Breast epithelium (tissue), 4 donors: ENCODE data around the gene TNKS1BP1. TPM values are rescaled to one million over a fixed set of nuclear protein-coding genes. Genes with fewer than 3 reads are reported as not detected.
A peak's percentile ranks its signal among the peaks of the same experiment; 100 is the strongest.

Experiments used
- DNase-seq, 2 donors: peaks; one replicate each; pipeline ENCODE4 v3.0.0-alpha.2; 2019; ENCODE audit warnings: low spot score in 2 of 2
- H3K27ac ChIP-seq, 2 donors: fragments of 200-600 bp; sonication (generic) in 1 of 2; one replicate each; pipeline ENCODE4 v1.5.1; 2016 to 2019; ENCODE audit warnings: mild to moderate bottlenecking in 1 of 2
- H3K27me3 ChIP-seq, 2 donors: fragments of 200-600 bp; sonication (generic) in 1 of 2; one replicate each; pipeline versions ENCODE4 v1.5.1 to v1.6.0; 2017 to 2019; ENCODE audit warnings: control low read depth in 1 of 2, mild to moderate bottlenecking in 1 of 2
- H3K36me3 ChIP-seq: fragments of 200-600 bp; one replicate; pipeline ENCODE4 v1.5.1; 2019
- H3K4me1 ChIP-seq, 2 donors: fragments of 200-600 bp; sonication (generic); one replicate each; pipeline ENCODE4 v1.5.1; 2016 to 2019; ENCODE audit warnings: control low read depth in 1 of 2
- H3K4me3 ChIP-seq, 3 donors: fragments of 200-600 bp; sonication (generic); 1 replicate in 2 of 3; 2 replicates in 1 of 3; pipeline ENCODE4 v1.5.1; 2016 to 2019; ENCODE audit warnings: mild to moderate bottlenecking in 3 of 3, moderate library complexity in 2 of 3
- H3K9me3 ChIP-seq, 2 donors: fragments of 200-600 bp; sonication (generic) in 1 of 2; one replicate each; pipeline ENCODE4 v1.5.1; 2016 to 2019; ENCODE audit warnings: control low read depth in 1 of 2
- CTCF ChIP-seq, 3 donors: fragments of 450-650 bp; IDR thresholded peaks; one replicate each; pipeline ENCODE4 v1.5.1; 2016 to 2017; ENCODE audit warnings: antibody characterized with exemption in 3 of 3, mild to moderate bottlenecking in 3 of 3, moderate library complexity in 3 of 3
- POLR2A ChIP-seq: fragments of 450-650 bp; IDR thresholded peaks from one replicate; pipeline ENCODE4 v1.6.1; 2016; ENCODE audit warnings: antibody characterized with exemption, mild to moderate bottlenecking, moderate library complexity
- POLR2AphosphoS5 ChIP-seq, 3 donors: sonication (generic); formaldehyde crosslinking; IDR thresholded peaks; one replicate each; pipeline ENCODE4 v1.6.1; 2017; ENCODE audit warnings: antibody characterized with exemption in 3 of 3
- intact Hi-C: fragments of 100-400 bp; cut with DNase I; formaldehyde crosslinking; loops from one replicate; pipeline ENCODE4 v1.15.1; 2023; ENCODE audit warnings: low total_unique reads
- total RNA-seq, 3 donors: library from RNA; depleted of rRNA; stranded (reverse); fragments of >200 nt; gene quantifications; one replicate each; pipeline ENCODE4 v1.1.0, GENCODE V29; 2016

Gene TNKS1BP1
- total RNA-seq, 3 donors from 2014 or later, result 79.3 to 111 (median 82.7) TPM

- Histone ChIP-seq H3K27ac (no peak overlapping the region), H3K4me3 (no peak overlapping the region), H3K9me3 (no peaks in the 10 kb centered on the region), H3K4me1 (no peaks in the 10 kb centered on the region), H3K36me3 (no peaks in the 10 kb centered on the region), H3K27me3 (no peaks in the 10 kb centered on the region)
- no peak for DNase-seq
- TF ChIP-seq POLR2AphosphoS5 (IDR thresholded peaks at IDR 0.05) (no peak), CTCF (IDR thresholded peaks at IDR 0.05) (no peak), POLR2A (no peak)
- intact Hi-C loops, result loop anchor here (10.0 kb wide), 1 partner anchor 106 kb away; no protein-coding TSS in a partner anchor
Observed at GRCh38 chr11:57348636-57349313, 24.0 kb upstream of the TNKS1BP1 start.

GRCh38 chr11:57348052-57348451, 23.3 kb upstream of the TNKS1BP1 start:
- no peak for TF ChIP-seq POLR2A
- TF ChIP-seq POLR2AphosphoS5 (IDR thresholded peaks at IDR 0.05), result no peak
- TF ChIP-seq CTCF (IDR thresholded peaks at IDR 0.05), result no peak
- no peak overlapping the region for H3K4me3 ChIP-seq
- H3K9me3 ChIP-seq, result no peaks in the 10 kb centered on the region
- no peak overlapping the region for H3K27ac ChIP-seq
- intact Hi-C loops, result loop anchor here (10.0 kb wide), 1 partner anchor 107 kb away; no protein-coding TSS in a partner anchor
- no peaks in the 10 kb centered on the region for H3K4me1 ChIP-seq
- no peaks in the 10 kb centered on the region for H3K27me3 ChIP-seq
- no peaks in the 10 kb centered on the region for H3K36me3 ChIP-seq
- DNase-seq, result no peak

GRCh38 chr11:57347336-57347735, 22.6 kb upstream of the TNKS1BP1 start:
- no peaks in the 10 kb centered on the region for H3K27me3 ChIP-seq
- H3K36me3 ChIP-seq, result no peaks in the 10 kb centered on the region
- TF ChIP-seq POLR2A (no peak), POLR2AphosphoS5 (IDR thresholded peaks at IDR 0.05) (no peak), CTCF (IDR thresholded peaks at IDR 0.05) (no peak)
- no peak for DNase-seq
- H3K4me1 ChIP-seq, result no peaks in the 10 kb centered on the region
- no peaks in the 10 kb centered on the region for H3K9me3 ChIP-seq
- no peak overlapping the region for H3K27ac ChIP-seq
- intact Hi-C loops, result loop anchor here (10.0 kb wide), 1 partner anchor 107 kb away; no protein-coding TSS in a partner anchor
- no peak overlapping the region for H3K4me3 ChIP-seq

GRCh38 chr11:57345555-57346211, 20.9 kb upstream of the TNKS1BP1 start:
- Histone ChIP-seq H3K4me3 (no peak overlapping the region), H3K9me3 (no peaks in the 10 kb centered on the region), H3K27ac (no peak overlapping the region), H3K27me3 (no peaks in the 10 kb centered on the region), H3K36me3 (no peaks in the 10 kb centered on the region), H3K4me1 (no peaks in the 10 kb centered on the region)
- TF ChIP-seq CTCF (IDR thresholded peaks at IDR 0.05) (peak; percentile 44 to 67 (median 45)), POLR2A (no peak), POLR2AphosphoS5 (IDR thresholded peaks at IDR 0.05) (no peak)
- peak; percentile 64 to 66 for DNase-seq
- intact Hi-C loops, result loop anchor here (10.0 kb wide), 1 partner anchor 109 kb away; no protein-coding TSS in a partner anchor

GRCh38 chr11:57344826-57345225, 20.1 kb upstream of the TNKS1BP1 start:
- intact Hi-C loops, result loop anchor here (10.0 kb wide), 1 partner anchor 110 kb away; no protein-coding TSS in a partner anchor
- DNase-seq, result no peak
- TF ChIP-seq POLR2AphosphoS5 (IDR thresholded peaks at IDR 0.05), result no peak
- TF ChIP-seq POLR2A, result no peak
- TF ChIP-seq CTCF (IDR thresholded peaks at IDR 0.05), result no peak
- no peaks in the 10 kb centered on the region for H3K27me3 ChIP-seq
- H3K36me3 ChIP-seq, result no peaks in the 10 kb centered on the region
- no peaks in the 10 kb centered on the region for H3K9me3 ChIP-seq
- no peak overlapping the region for H3K27ac ChIP-seq
- no peaks in the 10 kb centered on the region for H3K4me1 ChIP-seq
- no peak overlapping the region for H3K4me3 ChIP-seq
